ENCODE measurements around the gene ADAMTS17.

Gene ADAMTS17

DNA sequence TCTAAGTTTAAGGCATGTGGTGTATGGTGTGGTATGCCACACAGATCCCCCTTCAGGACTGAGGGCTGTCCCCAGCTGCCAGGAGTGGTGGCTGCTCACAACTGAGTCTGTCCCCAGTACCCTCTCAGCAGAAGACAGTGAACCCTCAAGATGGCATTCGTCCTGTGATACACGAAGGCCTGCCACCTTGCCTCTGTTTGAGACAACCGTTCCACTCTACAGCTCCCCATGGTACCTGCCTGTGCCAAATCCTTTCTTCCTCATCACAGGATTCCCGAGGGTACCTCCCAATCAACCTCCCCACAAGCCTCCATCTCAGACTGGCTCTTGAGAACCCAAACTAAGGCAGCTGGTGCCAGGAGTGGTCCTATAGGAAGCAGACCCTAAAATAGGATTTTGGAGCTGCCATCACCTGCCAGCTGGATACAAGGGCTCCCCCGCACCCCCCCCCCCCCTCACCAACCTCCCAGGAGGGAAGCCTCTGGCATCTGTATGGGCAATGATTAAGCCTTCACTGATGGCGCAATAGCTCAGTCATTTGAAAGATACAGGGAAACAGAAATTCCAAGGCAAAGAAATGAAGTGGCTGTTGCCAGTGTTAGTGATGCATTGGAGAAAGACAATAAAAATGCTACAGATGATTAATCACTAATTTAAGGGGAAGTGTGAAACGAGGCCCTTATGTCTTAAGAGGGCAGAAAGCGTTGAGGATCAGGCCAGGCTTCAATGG, 378.5 kb downstream of the ADAMTS17 start:
- TF ChIP-seq, protein P1, sequence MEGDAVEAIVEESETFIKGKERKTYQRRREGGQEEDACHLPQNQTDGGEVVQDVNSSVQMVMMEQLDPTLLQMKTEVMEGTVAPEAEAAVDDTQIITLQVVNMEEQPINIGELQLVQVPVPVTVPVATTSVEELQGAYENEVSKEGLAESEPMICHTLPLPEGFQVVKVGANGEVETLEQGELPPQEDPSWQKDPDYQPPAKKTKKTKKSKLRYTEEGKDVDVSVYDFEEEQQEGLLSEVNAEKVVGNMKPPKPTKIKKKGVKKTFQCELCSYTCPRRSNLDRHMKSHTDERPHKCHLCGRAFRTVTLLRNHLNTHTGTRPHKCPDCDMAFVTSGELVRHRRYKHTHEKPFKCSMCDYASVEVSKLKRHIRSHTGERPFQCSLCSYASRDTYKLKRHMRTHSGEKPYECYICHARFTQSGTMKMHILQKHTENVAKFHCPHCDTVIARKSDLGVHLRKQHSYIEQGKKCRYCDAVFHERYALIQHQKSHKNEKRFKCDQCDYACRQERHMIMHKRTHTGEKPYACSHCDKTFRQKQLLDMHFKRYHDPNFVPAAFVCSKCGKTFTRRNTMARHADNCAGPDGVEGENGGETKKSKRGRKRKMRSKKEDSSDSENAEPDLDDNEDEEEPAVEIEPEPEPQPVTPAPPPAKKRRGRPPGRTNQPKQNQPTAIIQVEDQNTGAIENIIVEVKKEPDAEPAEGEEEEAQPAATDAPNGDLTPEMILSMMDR (conservative IDR thresholded peaks at IDR 0.05; ENCODE audit: low read length): no peak
- peak; percentile 22 for DNase-seq (ENCODE audit: low read depth)
- no peak overlapping the region for H3K4me3 ChIP-seq (ENCODE audit: low read length)

- no peak for DNase-seq (ENCODE audit: low read depth)
- TF ChIP-seq, protein P1 (conservative IDR thresholded peaks at IDR 0.05; ENCODE audit: low read length): no peak
- H3K4me3 ChIP-seq (ENCODE audit: low read length): no peak overlapping the region
Observed at GRCh38 chr15:99962006-99962561, 379.7 kb downstream of the ADAMTS17 start.

- no peak overlapping the region for H3K4me3 ChIP-seq (ENCODE audit: low read length)
- TF ChIP-seq, protein P1 (conservative IDR thresholded peaks at IDR 0.05; ENCODE audit: low read length): 0 out of 2 replicates have a peak, but pooled peaks have one; percentile 1
- DNase-seq (ENCODE audit: low read depth): no peak
Observed at GRCh38 chr15:99961011-99961441, 380.7 kb downstream of the ADAMTS17 start.

DNA sequence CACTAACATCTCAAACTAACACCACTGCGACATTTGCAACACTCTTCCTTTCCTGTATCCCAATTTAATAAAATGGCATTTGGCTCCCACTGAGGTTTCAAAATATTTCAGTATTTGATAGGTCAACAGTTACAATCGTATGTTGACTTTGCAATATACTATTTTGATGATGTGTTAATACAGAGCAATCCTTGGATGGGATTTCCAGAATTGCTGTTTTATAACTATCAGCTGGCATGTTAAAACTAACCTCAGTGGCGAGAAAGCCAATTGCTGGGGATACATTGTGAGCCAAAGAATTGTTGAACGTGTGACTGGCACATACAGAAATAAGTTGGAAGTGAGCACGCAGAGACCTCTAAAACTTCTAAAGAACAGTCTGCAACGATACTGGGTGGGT, 382.4 kb downstream of the ADAMTS17 start:
- H3K4me3 ChIP-seq (ENCODE audit: low read length): no peak overlapping the region
- DNase-seq (ENCODE audit: low read depth): no peak
- TF ChIP-seq, protein P1 (conservative IDR thresholded peaks at IDR 0.05; ENCODE audit: low read length): no peak

DNA sequence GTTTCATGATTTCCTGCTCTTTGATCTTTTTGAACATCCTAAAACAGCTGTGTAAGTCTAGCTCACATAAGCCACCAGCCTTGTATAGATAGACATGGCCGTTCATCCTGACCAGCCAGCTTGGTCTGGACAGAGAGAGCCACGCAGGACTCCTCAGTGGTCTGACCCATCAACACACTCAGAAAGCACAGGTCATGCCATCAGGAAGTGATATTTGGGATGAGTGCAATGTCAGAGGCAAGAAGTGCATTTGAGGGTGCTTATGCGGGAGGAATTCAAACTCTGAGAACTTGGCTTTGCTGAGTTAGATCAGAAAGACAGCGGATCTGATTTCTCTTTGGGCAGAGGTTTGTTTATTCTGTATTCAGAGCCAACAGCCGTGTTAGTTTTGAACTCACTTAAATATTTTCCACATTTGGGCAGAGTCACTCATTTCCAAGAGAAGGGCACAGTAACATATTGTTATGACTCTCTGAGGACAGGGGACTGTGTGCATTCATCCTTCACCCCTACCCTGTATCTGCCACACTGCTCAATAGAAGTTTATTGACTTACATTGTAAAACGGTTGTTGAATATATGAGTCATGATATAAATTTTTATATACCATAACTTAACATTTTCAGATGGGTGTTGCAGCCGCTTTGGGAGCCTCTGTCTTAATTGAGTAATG, 383.2 kb downstream of the ADAMTS17 start:
- no peak overlapping the region for H3K4me3 ChIP-seq (ENCODE audit: low read length)
- DNase-seq (ENCODE audit: low read depth): no peak
- TF ChIP-seq, protein P1 (conservative IDR thresholded peaks at IDR 0.05; ENCODE audit: low read length): no peak

- H3K4me3 ChIP-seq (ENCODE audit: low read length): no peak overlapping the region
- DNase-seq (ENCODE audit: low read depth): no peak
- TF ChIP-seq, protein P1 (conservative IDR thresholded peaks at IDR 0.05; ENCODE audit: low read length): no peak
Observed at GRCh38 chr15:99957642-99958013, 384.1 kb downstream of the ADAMTS17 start.
